Aorta (tissue), 5 donors: ENCODE measurements around the gene FCHSD2. TPM values are rescaled to one million over a fixed set of nuclear protein-coding genes. Genes with fewer than 3 reads are reported as not detected.

Source experiments
- ATAC-seq: fragments of 200-7000 bp; cut with Tn5 transposase; one replicate; pipeline ENCODE4 v1.9.1; 2022; ENCODE audit warnings: moderate library complexity; ENCODE audit not compliant: low FRiP score
- DNase-seq, 2 donors: peaks; one replicate each; pipeline ENCODE4 v3.0.0-alpha.2; 2020
- H3K27ac ChIP-seq, 2 donors: one replicate each; pipeline ENCODE4 v1.5.1; 2013; ENCODE audit warnings: low read length in 2 of 2, mild to moderate bottlenecking in 2 of 2, moderate library complexity in 2 of 2, control low read depth in 1 of 2, inconsistent platforms in 1 of 2, low read depth in 1 of 2
- H3K27me3 ChIP-seq, 2 donors: one replicate each; pipeline ENCODE4 v1.6.1; 2013; ENCODE audit warnings: control low read depth in 1 of 2, low read length in 1 of 2, mild to moderate bottlenecking in 1 of 2, moderate library complexity in 1 of 2; ENCODE audit not compliant: insufficient read depth in 2 of 2, control insufficient read depth in 1 of 2
- H3K36me3 ChIP-seq, 2 donors: one replicate each; pipeline ENCODE4 v1.6.1; 2013; ENCODE audit warnings: control low read depth in 1 of 2, low read length in 1 of 2, mild to moderate bottlenecking in 1 of 2; ENCODE audit not compliant: insufficient read depth in 2 of 2, control insufficient read depth in 1 of 2
- H3K4me1 ChIP-seq, 2 donors: one replicate each; pipeline ENCODE4 v1.6.1; 2013; ENCODE audit warnings: low read length in 2 of 2, control low read depth in 1 of 2, mild to moderate bottlenecking in 1 of 2, moderate library complexity in 1 of 2; ENCODE audit not compliant: insufficient read depth in 2 of 2, control insufficient read depth in 1 of 2
- H3K4me3 ChIP-seq, 2 donors: one replicate each; pipeline ENCODE4 v1.5.1; 2013; ENCODE audit warnings: low read length in 2 of 2, control low read depth in 1 of 2, mild to moderate bottlenecking in 1 of 2
- H3K9me3 ChIP-seq: one replicate; pipeline ENCODE4 v1.6.1; 2013; ENCODE audit warnings: mild to moderate bottlenecking, low read length; ENCODE audit not compliant: control insufficient read depth
- WGBS, 2 donors: extraction: QIAGEN DNeasy Blood & Tissue Kit; methylation state at CpG; one replicate each; pipeline ENCODE4 v1.1.7; 2013; 5-methylcytosine and 5-hydroxymethylcytosine counted together
- intact Hi-C, 2 donors: fragments of 100-400 bp; cut with DNase I; formaldehyde crosslinking; loops; one replicate each; pipeline versions ENCODE4 v1.14.2 to v1.15.0; 2022
- polyA plus RNA-seq, 2 donors: library from polyadenylated mRNA; stranded (reverse); fragments of 200-250 nt; gene quantifications; one replicate each; pipeline ENCODE4 v1.2.3, GENCODE V29; 2013
- total RNA-seq, 2 donors: library from RNA; stranded (reverse); fragmentation: NEBNext Ultra II Directional; extraction: Animal tissue kit (Norgen Biotek cat#: 25700); gene quantifications; one replicate each; pipeline ENCODE4 v1.2.1, GENCODE V29; 2021
- donor health status: healthy with polysubstance abuse.
- donor health status: Bipolar disorder and iron deficiency.
- donor health status: DM: no; HTN: no; CAD: no.
- donor health status: DM: no; HTN: no; CAD: no.
- donor health status: DM: yes; HTN: yes; CAD: no.

Gene FCHSD2
- total and polyA plus RNA-seq, 4 donors = 34.4 to 107 (median 62.2) TPM

DNA sequence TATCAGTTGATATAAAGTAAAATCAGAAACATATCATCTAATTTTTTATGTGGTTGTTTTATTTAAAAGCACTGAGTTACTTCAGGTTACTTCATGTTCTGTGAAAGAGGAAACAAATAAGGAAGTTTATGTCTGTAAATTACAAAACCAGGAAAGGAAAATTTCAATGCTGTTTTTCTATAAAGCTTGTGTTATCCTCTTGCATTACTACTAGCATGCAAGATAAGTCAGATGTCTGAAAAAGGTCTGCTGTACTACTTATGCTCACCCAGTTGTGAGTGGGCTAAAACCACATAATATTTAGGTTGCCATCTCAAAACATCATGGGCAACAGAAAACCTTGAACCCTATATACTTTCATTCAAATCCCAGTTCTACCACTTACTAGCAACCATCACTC lies 206.4 kb downstream of the FCHSD2 start:
- Histone ChIP-seq H3K27me3 (no peaks in the 10 kb centered on the region), H3K27ac (no peak overlapping the region), H3K9me3 (no peaks in the 10 kb centered on the region), H3K4me3 (no peak overlapping the region), H3K4me1 (peaks cover 0 to 9% of the 10 kb centered on the region in 2 donors), H3K36me3 (no peaks in the 10 kb centered on the region)
- ATAC-seq = no peak
- DNase-seq = no peak
- intact Hi-C loops = no loop called here

DNA sequence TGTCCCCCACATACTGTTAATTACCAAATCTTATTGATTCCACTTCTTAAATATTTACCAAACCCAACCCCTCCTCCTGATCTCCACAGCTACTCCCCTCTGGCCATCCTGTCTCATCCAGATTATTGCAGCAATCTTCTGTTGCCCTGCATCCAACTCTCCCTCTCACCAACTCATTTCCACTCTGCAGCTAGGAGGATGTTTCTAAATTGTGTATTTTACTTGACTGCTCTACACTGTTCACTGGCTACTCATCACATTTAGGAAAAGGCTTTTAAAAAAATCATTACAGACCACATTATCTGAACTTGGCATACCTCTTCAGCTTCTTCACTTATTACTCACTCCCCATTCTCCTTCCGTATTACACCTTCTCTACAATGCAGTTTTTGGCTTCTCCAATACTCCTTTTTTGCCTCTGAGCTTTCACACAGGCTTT lies 210.0 kb downstream of the FCHSD2 start:
- Histone ChIP-seq H3K27ac (no peak overlapping the region), H3K27me3 (no peaks in the 10 kb centered on the region), H3K9me3 (no peaks in the 10 kb centered on the region), H3K36me3 (peaks cover 0 to 4% of the 10 kb centered on the region in 2 donors), H3K4me1 (peaks cover 1 to 7% of the 10 kb centered on the region in 2 donors), H3K4me3 (no peak overlapping the region)
- 46 to 55% methylated on average over 1 of the region's 1 CpG for WGBS, 2 donors
- DNase-seq (no peak), ATAC-seq (no peak)
- intact Hi-C loops = no loop called here

DNA sequence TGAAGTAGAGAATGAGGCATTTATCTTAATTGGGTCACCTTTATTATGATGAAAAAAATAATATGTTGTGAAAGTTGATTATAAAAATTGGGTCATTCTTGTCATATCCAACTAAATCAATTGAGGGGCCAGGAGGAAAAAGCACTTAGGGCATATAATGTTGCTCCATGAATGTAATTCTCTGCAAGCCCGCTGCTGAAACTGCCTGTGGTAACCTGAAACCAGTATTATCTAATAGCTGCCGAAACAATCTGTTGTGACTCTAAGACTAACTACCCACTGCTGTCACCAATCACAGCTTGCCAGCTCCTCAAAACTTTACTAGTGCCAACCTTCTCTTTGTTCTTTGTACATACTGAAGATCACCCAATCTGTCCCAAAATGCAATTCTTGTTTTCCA lies 212.1 kb downstream of the FCHSD2 start:
- WGBS, 2 donors = 42 to 44% methylated on average over 2 of the region's 2 CpGs
- ATAC-seq (no peak), DNase-seq (no peak)
- Histone ChIP-seq H3K4me1 (peaks cover 1 to 4% of the 10 kb centered on the region in 2 donors), H3K4me3 (no peak overlapping the region), H3K9me3 (no peaks in the 10 kb centered on the region), H3K36me3 (peaks cover 0 to 4% of the 10 kb centered on the region in 2 donors), H3K27ac (no peak overlapping the region), H3K27me3 (no peaks in the 10 kb centered on the region)
- intact Hi-C loops = no loop called here

DNA sequence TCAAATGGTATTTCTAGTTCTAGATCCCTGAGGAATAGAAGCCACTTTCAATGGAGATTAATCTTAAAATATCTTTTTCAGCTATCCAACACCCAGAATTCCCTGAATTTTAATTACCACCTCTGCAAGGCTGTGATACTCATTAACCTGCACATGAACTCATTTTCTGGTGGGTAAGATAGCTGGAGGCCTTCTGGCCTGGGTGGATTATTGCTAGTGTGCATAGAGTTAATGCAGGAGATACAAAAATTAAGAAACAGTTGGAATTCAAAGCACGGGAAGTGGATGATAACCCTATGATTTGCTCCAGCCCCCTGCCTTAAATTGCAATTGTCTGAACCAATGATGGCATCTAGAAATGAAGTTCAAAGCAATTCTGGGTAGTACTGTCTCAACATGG lies 212.9 kb downstream of the FCHSD2 start:
- Histone ChIP-seq H3K9me3 (no peaks in the 10 kb centered on the region), H3K36me3 (peaks cover 0 to 4% of the 10 kb centered on the region in 2 donors), H3K4me3 (no peak overlapping the region), H3K27me3 (no peaks in the 10 kb centered on the region), H3K4me1 (peaks cover 0 to 1% of the 10 kb centered on the region in 2 donors), H3K27ac (no peak overlapping the region)
- ATAC-seq (no peak), DNase-seq (no peak)
- WGBS, 2 donors = 77 to 81% methylated on average over 1 of the region's 1 CpG
- intact Hi-C loops = loop anchor here (5.0 kb wide), 1 partner anchor 248 kb away; no protein-coding TSS in a partner anchor

DNA sequence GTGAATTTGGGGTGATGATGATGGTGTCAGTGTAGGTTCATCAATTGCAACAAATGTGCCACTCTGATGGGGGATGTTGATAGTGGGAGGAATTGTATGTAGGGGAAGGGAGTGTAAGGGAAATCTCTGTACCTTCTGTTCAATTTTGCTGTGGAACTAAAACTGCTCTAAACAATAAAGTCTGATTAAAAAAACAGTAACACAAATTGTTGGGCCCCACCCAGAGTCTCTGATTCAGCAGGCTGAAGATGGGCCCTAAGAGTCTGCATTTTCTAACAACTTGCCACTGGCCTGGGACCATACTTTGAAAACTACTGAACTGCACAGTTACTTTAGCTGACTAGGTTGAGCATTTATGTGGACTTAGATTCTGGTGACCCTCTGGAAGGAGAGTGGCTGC lies 214.7 kb downstream of the FCHSD2 start:
- ATAC-seq (no peak), DNase-seq (no peak)
- H3K36me3 ChIP-seq = peaks cover 0 to 4% of the 10 kb centered on the region in 2 donors
- H3K4me1 ChIP-seq = peaks cover 0 to 1% of the 10 kb centered on the region in 2 donors
- no peaks in the 10 kb centered on the region for H3K27me3 ChIP-seq
- intact Hi-C loops = loop anchor here (5.0 kb wide), 1 partner anchor 250 kb away; no protein-coding TSS in a partner anchor
- H3K9me3 ChIP-seq = no peaks in the 10 kb centered on the region
- H3K4me3 ChIP-seq = no peak overlapping the region
- no peak overlapping the region for H3K27ac ChIP-seq

DNA sequence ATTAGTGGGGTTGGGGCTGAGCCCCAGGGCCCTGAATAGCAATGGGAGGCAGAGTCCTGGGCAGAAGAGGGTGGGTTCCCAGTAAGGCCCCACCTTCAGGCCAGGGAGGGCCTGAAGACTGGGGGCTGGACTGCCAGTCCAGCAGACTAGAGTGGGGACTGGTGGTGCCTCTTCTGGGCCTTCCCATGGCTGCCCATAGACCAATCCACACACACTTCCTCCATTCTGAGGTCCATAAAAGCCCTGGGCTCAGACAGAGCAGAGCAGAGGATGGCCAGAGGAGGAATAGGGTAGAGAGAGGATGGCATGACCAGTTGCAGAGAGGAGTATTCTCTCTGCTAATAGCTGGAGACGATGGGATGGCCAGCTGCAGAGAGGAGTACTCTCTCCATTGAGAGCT lies 216.0 kb downstream of the FCHSD2 start:
- Histone ChIP-seq H3K4me1 (peaks cover 0 to 1% of the 10 kb centered on the region in 2 donors), H3K27me3 (no peaks in the 10 kb centered on the region), H3K27ac (no peak overlapping the region), H3K4me3 (no peak overlapping the region), H3K36me3 (peaks cover 1 to 4% of the 10 kb centered on the region in 2 donors), H3K9me3 (no peaks in the 10 kb centered on the region)
- WGBS, 2 donors = 98 to 100% methylated on average over 1 of the region's 1 CpG
- DNase-seq (no peak), ATAC-seq (peak; percentile 16)
- intact Hi-C loops = loop anchor here (5.0 kb wide), 1 partner anchor 251 kb away; no protein-coding TSS in a partner anchor

DNA sequence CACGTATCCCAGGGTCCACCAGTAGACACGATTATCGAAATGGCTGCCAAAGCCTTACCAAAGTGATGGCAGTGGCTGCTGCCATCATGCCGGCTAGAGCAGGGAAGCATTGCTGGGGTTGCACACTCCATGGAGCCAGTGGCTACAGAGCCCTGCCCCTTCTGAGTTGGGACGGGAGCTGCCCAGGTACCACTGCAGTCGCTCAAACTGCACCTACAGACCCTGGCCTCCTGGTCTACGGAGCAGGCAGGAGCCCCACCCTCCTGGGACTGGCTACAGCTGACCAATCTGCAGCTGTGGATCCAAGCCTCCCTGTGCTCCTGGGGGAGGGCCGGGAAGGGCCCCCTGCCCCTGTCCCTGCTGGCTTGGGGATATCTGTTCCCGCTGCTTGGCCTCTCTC lies 216.5 kb downstream of the FCHSD2 start:
- ATAC-seq (peak; percentile 65), DNase-seq (no peak)
- Histone ChIP-seq H3K36me3 (peaks cover 1 to 4% of the 10 kb centered on the region in 2 donors), H3K4me1 (peaks cover 0 to 1% of the 10 kb centered on the region in 2 donors), H3K9me3 (no peaks in the 10 kb centered on the region), H3K27me3 (no peaks in the 10 kb centered on the region), H3K4me3 (no peak overlapping the region), H3K27ac (no peak overlapping the region)
- intact Hi-C loops = loop anchor here (5.0 kb wide), 1 partner anchor 252 kb away; no protein-coding TSS in a partner anchor
- 93 to 94% methylated on average over 9 of the region's 9 CpGs for WGBS, 2 donors

DNA sequence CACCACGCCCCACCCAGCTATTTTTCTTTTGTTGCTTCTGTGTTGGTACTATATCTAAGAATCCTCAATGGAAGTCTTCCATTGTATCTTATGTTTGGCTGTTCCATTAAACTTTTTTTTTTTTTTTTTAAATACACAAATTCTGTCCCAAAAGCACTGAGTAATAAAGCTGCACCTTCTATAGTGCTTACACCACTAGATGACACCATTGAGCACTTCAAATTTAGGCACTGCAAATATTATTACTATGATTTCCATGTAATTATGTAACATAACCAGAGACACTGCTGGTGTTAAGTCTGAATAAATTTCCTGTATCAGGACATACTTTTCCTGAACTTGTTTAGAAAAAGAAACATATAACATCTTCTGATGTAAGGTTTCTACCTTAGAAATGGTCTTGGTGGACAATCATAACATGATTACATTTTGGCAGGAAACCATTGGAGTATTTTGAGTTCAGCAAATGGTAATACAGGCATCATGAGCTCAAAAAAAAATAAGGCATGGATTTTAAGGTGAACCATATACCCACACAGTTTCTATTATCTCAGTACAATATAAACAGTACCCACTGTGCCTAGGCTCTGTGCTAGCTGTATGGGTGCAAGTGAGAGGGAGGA lies 217.4 kb downstream of the FCHSD2 start:
- Histone ChIP-seq H3K4me1 (peaks cover 0 to 1% of the 10 kb centered on the region in 2 donors), H3K36me3 (peaks cover 1 to 4% of the 10 kb centered on the region in 2 donors), H3K27ac (no peak overlapping the region), H3K9me3 (no peaks in the 10 kb centered on the region), H3K27me3 (no peaks in the 10 kb centered on the region), H3K4me3 (no peak overlapping the region)
- WGBS, 2 donors = 97 to 100% methylated on average over 1 of the region's 1 CpG
- intact Hi-C loops = loop anchor here (5.0 kb wide), 1 partner anchor 253 kb away; no protein-coding TSS in a partner anchor
- DNase-seq (no peak), ATAC-seq (peak; percentile 81)

DNA sequence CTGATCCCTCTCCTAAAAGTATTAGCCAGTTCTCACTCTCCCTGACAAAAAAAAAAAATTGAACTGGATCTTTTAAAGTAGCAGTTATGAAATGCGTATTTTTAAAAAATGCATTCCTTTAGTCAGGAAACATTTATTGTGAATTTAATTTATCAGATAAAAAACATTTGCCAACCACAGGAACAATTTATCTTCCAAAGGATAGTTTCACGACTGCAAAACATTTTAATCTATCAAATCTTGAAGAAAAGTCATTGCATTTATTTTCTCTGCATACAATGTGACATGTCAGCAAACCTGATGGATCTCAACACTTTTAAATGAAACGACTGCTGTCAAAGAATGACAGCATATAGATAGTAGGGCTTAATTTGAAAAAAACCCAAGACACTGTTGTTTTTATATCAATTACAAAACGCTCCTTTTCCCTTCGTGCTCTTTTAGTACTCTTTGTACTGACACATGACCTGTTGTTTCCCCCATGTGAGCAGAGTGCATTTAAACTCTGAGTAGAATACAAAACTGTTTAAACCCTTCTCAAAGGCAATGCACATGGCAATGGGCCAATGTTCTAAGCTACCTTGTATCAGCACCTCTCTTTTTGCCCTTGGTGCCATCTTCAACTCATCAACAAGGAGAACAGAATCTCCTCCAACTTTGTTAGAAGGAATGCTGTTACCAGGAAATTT lies 220.9 kb downstream of the FCHSD2 start:
- H3K9me3 ChIP-seq = no peaks in the 10 kb centered on the region
- no peak for ATAC-seq
- H3K36me3 ChIP-seq = peaks cover 0 to 1% of the 10 kb centered on the region in 2 donors
- intact Hi-C loops = no loop called here
- no peak overlapping the region for H3K4me3 ChIP-seq
- no peaks in the 10 kb centered on the region for H3K27me3 ChIP-seq
- WGBS, 2 donors = 18 to 23% methylated on average over 5 of the region's 5 CpGs
- no peaks in the 10 kb centered on the region for H3K4me1 ChIP-seq
- DNase-seq = no peak
- no peak overlapping the region for H3K27ac ChIP-seq
